CD14-positive monocyte (primary cell): ENCODE data around the gene SETD1B. TPM values are rescaled to one million over a fixed set of nuclear protein-coding genes. Genes with fewer than 3 reads are reported as not detected.

Experiments used
- DNase-seq, 3 donors: peaks; one replicate each; pipeline ENCODE4 v3.0.0-alpha.2; 2011 to 2022
- H2AFZ ChIP-seq: 2 replicates; pipeline ENCODE4 v1.6.0; 2012; ENCODE audit warnings: mild to moderate bottlenecking, low read depth, low read length, inconsistent platforms; ENCODE audit not compliant: insufficient read depth, poor library complexity, severe bottlenecking
- H3K27ac ChIP-seq, 2 donors: 1 replicate in 1 of 2; 2 replicates in 1 of 2; pipeline ENCODE4 v1.5.1; 2012 to 2013; ENCODE audit warnings: low read length in 2 of 2, control low read depth in 1 of 2, inconsistent platforms in 1 of 2, low read depth in 1 of 2, mild to moderate bottlenecking in 1 of 2
- H3K27me3 ChIP-seq, 2 donors: one replicate each; pipeline versions ENCODE4 v1.6.0 to v1.6.1; 2011 to 2013; ENCODE audit warnings: low read length in 2 of 2; ENCODE audit not compliant: control insufficient read depth in 2 of 2, insufficient read depth in 2 of 2
- H3K36me3 ChIP-seq, 2 donors: replicated peaks in 1 of 2; 1 replicate in 1 of 2; 2 replicates in 1 of 2; pipeline versions ENCODE4 v1.5.1 to v1.6.1; 2012 to 2013; ENCODE audit warnings: low read length in 2 of 2, control low read depth in 1 of 2, inconsistent platforms in 1 of 2, mild to moderate bottlenecking in 1 of 2; ENCODE audit not compliant: insufficient read depth in 2 of 2, control insufficient read depth in 1 of 2
- H3K4me1 ChIP-seq, 2 donors: 1 replicate in 1 of 2; 2 replicates in 1 of 2; pipeline versions ENCODE4 v1.5.1 to v1.6.1; 2012 to 2013; ENCODE audit warnings: low read length in 2 of 2, control low read depth in 1 of 2, inconsistent platforms in 1 of 2, mild to moderate bottlenecking in 1 of 2, moderate library complexity in 1 of 2; ENCODE audit not compliant: insufficient read depth in 2 of 2, control insufficient read depth in 1 of 2
- H3K4me2 ChIP-seq: replicated peaks from 2 replicates; pipeline ENCODE3; 2012; ENCODE audit warnings: low read length, moderate library complexity, mild to moderate bottlenecking; ENCODE audit not compliant: poor library complexity, severe bottlenecking; ENCODE audit errors: extremely low read depth
- H3K4me3 ChIP-seq, 3 experiments: fragments of 200-600 bp in 1 of 3; sonication (generic) in 1 of 3; replicated peaks in 1 of 3; 1 replicate in 2 of 3; 2 replicates in 1 of 3; pipeline ENCODE4 v1.5.1; 2011 to 2013; ENCODE audit warnings: low read length in 3 of 3, mild to moderate bottlenecking in 3 of 3, control low read depth in 2 of 3, low read depth in 2 of 3, inconsistent platforms in 1 of 3, moderate library complexity in 1 of 3
- H3K79me2 ChIP-seq: 2 replicates; pipeline ENCODE4 v1.6.0; 2012; ENCODE audit warnings: mild to moderate bottlenecking, control low read depth, inconsistent platforms, low read length, moderate library complexity; ENCODE audit not compliant: insufficient read depth
- H3K9ac ChIP-seq: 2 replicates; pipeline ENCODE4 v1.6.0; 2017; ENCODE audit warnings: low read length, mild to moderate bottlenecking; ENCODE audit not compliant: insufficient read depth, poor library complexity, severe bottlenecking
- H3K9me3 ChIP-seq, 2 donors: replicated peaks in 1 of 2; 1 replicate in 1 of 2; 2 replicates in 1 of 2; pipeline versions ENCODE4 v1.5.1 to v1.6.1; 2012 to 2013; ENCODE audit warnings: low read length in 2 of 2, control low read depth in 1 of 2; ENCODE audit not compliant: control insufficient read depth in 1 of 2, insufficient read depth in 1 of 2
- H4K20me1 ChIP-seq: 2 replicates; pipeline ENCODE4 v1.6.0; 2012; ENCODE audit warnings: mild to moderate bottlenecking, low read length, control low read depth, moderate library complexity; ENCODE audit not compliant: insufficient read depth
- H3K27ac Mint-ChIP-seq, 7 donors: one replicate each; pipeline ENCODE4 v1.8.0; 2020; ENCODE audit warnings: mild to moderate bottlenecking in 7 of 7, mixed read lengths in 7 of 7, moderate library complexity in 6 of 7, inconsistent platforms in 2 of 7
- H3K27me3 Mint-ChIP-seq, 3 donors: one replicate each; pipeline ENCODE4 v1.8.0; 2021 to 2022; ENCODE audit warnings: low read depth in 3 of 3, mild to moderate bottlenecking in 3 of 3, mixed read lengths in 3 of 3, moderate library complexity in 3 of 3, inconsistent platforms in 1 of 3
- H3K36me3 Mint-ChIP-seq, 2 donors: one replicate each; pipeline ENCODE4 v1.8.0; 2020; ENCODE audit warnings: mixed read lengths in 2 of 2, inconsistent platforms in 1 of 2, mild to moderate bottlenecking in 1 of 2
- H3K4me1 Mint-ChIP-seq: one replicate; pipeline ENCODE4 v1.8.0; 2020; ENCODE audit warnings: mild to moderate bottlenecking, mixed read lengths
- H3K4me3 Mint-ChIP-seq, 2 donors: one replicate each; pipeline ENCODE4 v1.8.0; 2020; ENCODE audit warnings: mild to moderate bottlenecking in 2 of 2, mixed read lengths in 2 of 2, moderate library complexity in 1 of 2
- H3K9me3 Mint-ChIP-seq, 7 donors: one replicate each; pipeline ENCODE4 v1.8.0; 2020 to 2022; ENCODE audit warnings: mixed read lengths in 7 of 7, mild to moderate bottlenecking in 6 of 7, moderate library complexity in 6 of 7, inconsistent platforms in 2 of 7
- WGBS: methylation state at CpG from one replicate; pipeline ENCODE4 v1.1.5; 2013; ENCODE audit warnings: missing lambda C conversion rate; ENCODE audit not compliant: insufficient coverage; 5-methylcytosine and 5-hydroxymethylcytosine counted together
- intact Hi-C, 2 donors: fragments of 100-400 bp; cut with micrococcal nuclease; formaldehyde crosslinking; loops; one replicate each; pipeline versions ENCODE4 v1.15.0 to v1.15.1; 2023
- polyA plus RNA-seq, 3 donors: library from polyadenylated mRNA; depleted of rRNA in 1 of 3; unstranded in 2 of 3; stranded (reverse) in 1 of 3; fragments of 300-500 nt in 2 of 3; fragments of >200 nt in 1 of 3; fragmentation: Illumina TruSeq in 2 of 3; gene quantifications; 1 replicate in 2 of 3; 2 replicates in 1 of 3; pipeline ENCODE4 v1.2.3, GENCODE V29; 2012 to 2021
- TF ChIP-seq, protein P1 (sequence below): fragments of 200-600 bp; IDR thresholded peaks from one replicate; pipeline ENCODE4 v1.8.0; 2022; ENCODE audit warnings: antibody characterized with exemption, mild to moderate bottlenecking

Gene SETD1B
- polyA plus RNA-seq, 3 donors: 0.28 to 9.0 (median 0.60) TPM

DNA sequence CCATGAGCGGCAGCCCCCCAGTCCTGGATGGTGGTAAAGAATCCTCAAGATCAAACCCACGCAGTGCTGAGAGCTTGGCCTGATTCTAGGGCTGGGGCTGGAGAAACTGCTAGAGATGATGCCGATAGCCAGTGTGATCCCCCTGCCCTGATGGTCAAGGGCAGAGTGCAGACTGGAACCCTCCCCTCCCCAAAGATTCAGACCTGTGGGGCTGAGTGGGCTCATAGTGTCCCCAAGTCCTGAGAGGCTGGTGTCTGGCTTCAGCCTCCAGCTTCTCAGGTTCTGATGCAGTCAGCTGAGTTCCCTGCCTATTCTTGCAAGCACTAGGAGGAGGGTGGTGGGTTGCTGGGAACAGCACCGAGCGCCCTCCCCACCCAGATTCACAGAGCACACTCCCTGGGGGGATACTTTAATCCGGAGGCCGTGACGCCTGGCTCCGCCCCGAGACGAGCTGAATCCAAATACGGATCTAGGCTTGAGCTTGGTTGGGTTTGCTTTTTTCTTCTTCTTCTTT is 22.3 kb upstream of the SETD1B start:
- H3K79me2 ChIP-seq: no peaks in the 10 kb centered on the region
- peak overlapping the region in 1 of 2 donors; percentile 46 for H3K4me3 Mint-ChIP-seq
- H3K27ac Mint-ChIP-seq: peak overlapping the region in 5 of 7 donors; percentile 56 to 95 (median 68)
- peaks cover 24 to 31% of the 10 kb centered on the region in 2 donors for H3K36me3 ChIP-seq
- H3K4me1 ChIP-seq: peaks cover 16 to 24% of the 10 kb centered on the region in 2 donors
- peak overlapping the region; percentile 7 for H3K4me2 ChIP-seq
- intact Hi-C loops: no loop called here
- no peak overlapping the region for H2AFZ ChIP-seq
- H3K27me3 ChIP-seq: no peaks in the 10 kb centered on the region
- whole genome bisulfite sequencing: 90% methylated on average over 2 of the region's 12 CpGs
- H4K20me1 ChIP-seq: peaks cover 13% of the 10 kb centered on the region
- peaks cover 0 to 3% (median 0%) of the 10 kb centered on the region in 3 donors for H3K27me3 Mint-ChIP-seq
- peaks cover 37% of the 10 kb centered on the region for H3K4me1 Mint-ChIP-seq
- H3K9ac ChIP-seq: no peak overlapping the region
- H3K9me3 ChIP-seq: no peaks in the 10 kb centered on the region
- TF ChIP-seq, protein P1, sequence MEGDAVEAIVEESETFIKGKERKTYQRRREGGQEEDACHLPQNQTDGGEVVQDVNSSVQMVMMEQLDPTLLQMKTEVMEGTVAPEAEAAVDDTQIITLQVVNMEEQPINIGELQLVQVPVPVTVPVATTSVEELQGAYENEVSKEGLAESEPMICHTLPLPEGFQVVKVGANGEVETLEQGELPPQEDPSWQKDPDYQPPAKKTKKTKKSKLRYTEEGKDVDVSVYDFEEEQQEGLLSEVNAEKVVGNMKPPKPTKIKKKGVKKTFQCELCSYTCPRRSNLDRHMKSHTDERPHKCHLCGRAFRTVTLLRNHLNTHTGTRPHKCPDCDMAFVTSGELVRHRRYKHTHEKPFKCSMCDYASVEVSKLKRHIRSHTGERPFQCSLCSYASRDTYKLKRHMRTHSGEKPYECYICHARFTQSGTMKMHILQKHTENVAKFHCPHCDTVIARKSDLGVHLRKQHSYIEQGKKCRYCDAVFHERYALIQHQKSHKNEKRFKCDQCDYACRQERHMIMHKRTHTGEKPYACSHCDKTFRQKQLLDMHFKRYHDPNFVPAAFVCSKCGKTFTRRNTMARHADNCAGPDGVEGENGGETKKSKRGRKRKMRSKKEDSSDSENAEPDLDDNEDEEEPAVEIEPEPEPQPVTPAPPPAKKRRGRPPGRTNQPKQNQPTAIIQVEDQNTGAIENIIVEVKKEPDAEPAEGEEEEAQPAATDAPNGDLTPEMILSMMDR: no peak
- peaks cover 41% of the 10 kb centered on the region in 2 donors for H3K36me3 Mint-ChIP-seq
- no peak for DNase-seq
- no peak overlapping the region for H3K4me3 ChIP-seq
- peak overlapping the region in 1 of 2 donors; percentile 60 for H3K27ac ChIP-seq
- H3K9me3 Mint-ChIP-seq: no peaks in the 10 kb centered on the region

DNA sequence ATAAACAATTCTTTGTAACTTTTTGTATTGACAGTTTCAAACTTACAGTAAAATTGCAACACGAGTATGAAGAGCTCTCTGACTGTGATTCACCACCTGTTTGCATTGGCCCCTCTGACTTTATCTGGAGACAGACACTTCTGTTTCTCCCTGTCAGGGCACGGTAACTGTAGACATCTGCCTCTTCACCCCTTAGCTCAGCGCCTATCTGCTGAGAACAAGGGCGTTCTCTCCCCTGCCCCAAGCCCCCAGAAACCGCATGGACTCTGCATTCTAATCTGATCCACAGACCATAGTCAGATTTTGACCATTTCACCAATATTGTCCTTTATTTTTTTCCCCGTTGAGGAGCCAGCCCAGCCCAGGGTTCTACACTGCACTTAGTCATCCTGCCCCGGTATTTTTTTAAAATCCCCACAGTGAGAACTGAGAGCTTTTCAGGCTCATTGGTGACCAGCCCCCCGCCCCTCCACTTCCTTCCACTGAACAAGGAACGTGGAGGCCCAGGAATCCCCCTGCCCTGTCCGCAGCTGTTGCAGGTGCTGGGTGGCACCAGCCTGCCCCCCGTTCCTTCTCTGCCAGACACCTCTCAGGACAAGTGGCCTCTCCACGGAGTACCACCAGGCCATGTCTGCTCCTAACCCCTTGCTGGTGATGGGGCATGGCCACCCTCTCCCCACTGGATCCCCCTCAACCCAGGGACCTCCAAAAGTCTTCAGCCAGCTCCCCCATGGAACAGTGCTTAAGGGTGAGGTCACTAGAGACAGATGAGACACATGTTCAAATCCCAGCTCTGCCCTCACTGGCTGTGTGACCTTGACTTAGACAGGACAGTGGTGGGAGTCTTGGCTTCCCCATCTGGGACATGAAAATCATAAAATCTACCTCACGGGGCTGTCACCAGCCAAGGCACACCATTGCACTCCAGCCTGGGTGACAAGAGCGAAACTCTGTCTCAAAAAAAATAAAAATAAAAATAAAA is 21.5 kb upstream of the SETD1B start:
- Histone ChIP-seq H3K4me3 (no peak overlapping the region), H3K79me2 (peaks cover 4% of the 10 kb centered on the region), H3K27ac (peak overlapping the region; percentile 10 to 60), H3K4me2 (no peak overlapping the region), H4K20me1 (peaks cover 13% of the 10 kb centered on the region), H2AFZ (no peak overlapping the region), H3K4me1 (peaks cover 23 to 31% of the 10 kb centered on the region in 2 donors), H3K36me3 (peaks cover 24 to 31% of the 10 kb centered on the region in 2 donors), H3K27me3 (no peaks in the 10 kb centered on the region), H3K9ac (no peak overlapping the region), H3K9me3 (no peaks in the 10 kb centered on the region)
- Mint-ChIP-seq H3K4me1 (peaks cover 45% of the 10 kb centered on the region), H3K36me3 (peaks cover 45 to 48% of the 10 kb centered on the region in 2 donors), H3K9me3 (no peaks in the 10 kb centered on the region), H3K27ac (peak overlapping the region; percentile 4 to 95 (median 68)), H3K27me3 (peaks cover 0 to 3% (median 0%) of the 10 kb centered on the region in 3 donors), H3K4me3 (peak overlapping the region; percentile 4 to 46)
- intact Hi-C loops: no loop called here
- DNase-seq: peak in 2 of 3 donors; percentile 67 to 89
- 0% methylated on average over 10 of the region's 14 CpGs for WGBS
- TF ChIP-seq, protein P1: no peak
